Measurements from ENCODE around the gene FDCSP. TPM values are rescaled to one million over a fixed set of nuclear protein-coding genes. Genes with fewer than 3 reads are reported as not detected.

FDCSP gene
- total and polyA plus RNA-seq, 4 donors: not detected

DNA sequence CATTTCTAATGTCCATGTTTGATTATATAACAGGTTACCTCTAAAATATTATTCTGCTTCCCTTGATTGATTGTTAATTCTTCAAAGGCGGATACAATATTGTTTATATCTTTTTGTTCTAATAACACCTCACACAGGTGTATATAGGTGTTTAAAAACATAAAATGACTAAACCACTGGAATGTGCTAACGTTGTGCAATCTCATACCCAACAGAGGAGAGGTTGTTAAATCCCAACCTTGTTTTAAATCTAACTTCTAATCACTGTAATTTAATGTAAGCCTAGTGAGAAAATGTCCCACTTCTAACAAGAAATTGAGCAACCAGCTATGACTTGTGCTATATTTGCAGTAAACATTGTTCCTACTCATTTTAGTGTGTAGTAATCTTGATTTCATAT, 29.1 kb upstream of the FDCSP start:
- DNase-seq (ENCODE audit: low spot score): no peak
- H3K27ac ChIP-seq (ENCODE audit: low read depth in 1 of 2, low read length in 2 of 2): no peak overlapping the region
- no peaks in the 10 kb centered on the region for H3K27me3 ChIP-seq (ENCODE audit: control insufficient read depth in 4 of 4, insufficient read depth in 4 of 4, low read length in 3 of 4)
- H3K4me3 ChIP-seq (ENCODE audit: low read depth in 1 of 3, low read length in 3 of 3): no peak overlapping the region
- H3K9me3 ChIP-seq (ENCODE audit: control insufficient read depth in 4 of 4, low read length in 3 of 4): no peaks in the 10 kb centered on the region
- H3K36me3 ChIP-seq (ENCODE audit: control insufficient read depth in 4 of 4, insufficient read depth in 3 of 4, low read depth in 1 of 4, low read length in 3 of 4): no peaks in the 10 kb centered on the region
- peaks cover 0 to 1% (median 0%) of the 10 kb centered on the region in 4 donors for H3K4me1 ChIP-seq (ENCODE audit: control insufficient read depth in 4 of 4, insufficient read depth in 4 of 4, low read length in 3 of 4)
- TF ChIP-seq, protein P1, sequence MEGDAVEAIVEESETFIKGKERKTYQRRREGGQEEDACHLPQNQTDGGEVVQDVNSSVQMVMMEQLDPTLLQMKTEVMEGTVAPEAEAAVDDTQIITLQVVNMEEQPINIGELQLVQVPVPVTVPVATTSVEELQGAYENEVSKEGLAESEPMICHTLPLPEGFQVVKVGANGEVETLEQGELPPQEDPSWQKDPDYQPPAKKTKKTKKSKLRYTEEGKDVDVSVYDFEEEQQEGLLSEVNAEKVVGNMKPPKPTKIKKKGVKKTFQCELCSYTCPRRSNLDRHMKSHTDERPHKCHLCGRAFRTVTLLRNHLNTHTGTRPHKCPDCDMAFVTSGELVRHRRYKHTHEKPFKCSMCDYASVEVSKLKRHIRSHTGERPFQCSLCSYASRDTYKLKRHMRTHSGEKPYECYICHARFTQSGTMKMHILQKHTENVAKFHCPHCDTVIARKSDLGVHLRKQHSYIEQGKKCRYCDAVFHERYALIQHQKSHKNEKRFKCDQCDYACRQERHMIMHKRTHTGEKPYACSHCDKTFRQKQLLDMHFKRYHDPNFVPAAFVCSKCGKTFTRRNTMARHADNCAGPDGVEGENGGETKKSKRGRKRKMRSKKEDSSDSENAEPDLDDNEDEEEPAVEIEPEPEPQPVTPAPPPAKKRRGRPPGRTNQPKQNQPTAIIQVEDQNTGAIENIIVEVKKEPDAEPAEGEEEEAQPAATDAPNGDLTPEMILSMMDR (IDR thresholded peaks at IDR 0.05; ENCODE audit: low read depth, low read length, missing input control): no peak
- TF ChIP-seq RXRA (IDR thresholded peaks at IDR 0.05) (no peak), EGR1 (IDR thresholded peaks at IDR 0.05; ENCODE audit: low read depth in 2 of 2) (no peak), JUND (IDR thresholded peaks at IDR 0.05) (no peak), FOXA2 (IDR thresholded peaks at IDR 0.05) (no peak), HNF4G (IDR thresholded peaks at IDR 0.05) (no peak)
- TF ChIP-seq, protein P2, sequence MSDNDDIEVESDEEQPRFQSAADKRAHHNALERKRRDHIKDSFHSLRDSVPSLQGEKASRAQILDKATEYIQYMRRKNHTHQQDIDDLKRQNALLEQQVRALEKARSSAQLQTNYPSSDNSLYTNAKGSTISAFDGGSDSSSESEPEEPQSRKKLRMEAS (IDR thresholded peaks at IDR 0.05): no peak
- TF ChIP-seq, protein P3, sequence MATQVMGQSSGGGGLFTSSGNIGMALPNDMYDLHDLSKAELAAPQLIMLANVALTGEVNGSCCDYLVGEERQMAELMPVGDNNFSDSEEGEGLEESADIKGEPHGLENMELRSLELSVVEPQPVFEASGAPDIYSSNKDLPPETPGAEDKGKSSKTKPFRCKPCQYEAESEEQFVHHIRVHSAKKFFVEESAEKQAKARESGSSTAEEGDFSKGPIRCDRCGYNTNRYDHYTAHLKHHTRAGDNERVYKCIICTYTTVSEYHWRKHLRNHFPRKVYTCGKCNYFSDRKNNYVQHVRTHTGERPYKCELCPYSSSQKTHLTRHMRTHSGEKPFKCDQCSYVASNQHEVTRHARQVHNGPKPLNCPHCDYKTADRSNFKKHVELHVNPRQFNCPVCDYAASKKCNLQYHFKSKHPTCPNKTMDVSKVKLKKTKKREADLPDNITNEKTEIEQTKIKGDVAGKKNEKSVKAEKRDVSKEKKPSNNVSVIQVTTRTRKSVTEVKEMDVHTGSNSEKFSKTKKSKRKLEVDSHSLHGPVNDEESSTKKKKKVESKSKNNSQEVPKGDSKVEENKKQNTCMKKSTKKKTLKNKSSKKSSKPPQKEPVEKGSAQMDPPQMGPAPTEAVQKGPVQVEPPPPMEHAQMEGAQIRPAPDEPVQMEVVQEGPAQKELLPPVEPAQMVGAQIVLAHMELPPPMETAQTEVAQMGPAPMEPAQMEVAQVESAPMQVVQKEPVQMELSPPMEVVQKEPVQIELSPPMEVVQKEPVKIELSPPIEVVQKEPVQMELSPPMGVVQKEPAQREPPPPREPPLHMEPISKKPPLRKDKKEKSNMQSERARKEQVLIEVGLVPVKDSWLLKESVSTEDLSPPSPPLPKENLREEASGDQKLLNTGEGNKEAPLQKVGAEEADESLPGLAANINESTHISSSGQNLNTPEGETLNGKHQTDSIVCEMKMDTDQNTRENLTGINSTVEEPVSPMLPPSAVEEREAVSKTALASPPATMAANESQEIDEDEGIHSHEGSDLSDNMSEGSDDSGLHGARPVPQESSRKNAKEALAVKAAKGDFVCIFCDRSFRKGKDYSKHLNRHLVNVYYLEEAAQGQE (IDR thresholded peaks at IDR 0.05): no peak
- no peak overlapping the region for H3K9ac ChIP-seq (ENCODE audit: low read depth in 1 of 2, low read length in 2 of 2)
- 74% methylated on average over 2 of the region's 2 CpGs for WGBS

DNA sequence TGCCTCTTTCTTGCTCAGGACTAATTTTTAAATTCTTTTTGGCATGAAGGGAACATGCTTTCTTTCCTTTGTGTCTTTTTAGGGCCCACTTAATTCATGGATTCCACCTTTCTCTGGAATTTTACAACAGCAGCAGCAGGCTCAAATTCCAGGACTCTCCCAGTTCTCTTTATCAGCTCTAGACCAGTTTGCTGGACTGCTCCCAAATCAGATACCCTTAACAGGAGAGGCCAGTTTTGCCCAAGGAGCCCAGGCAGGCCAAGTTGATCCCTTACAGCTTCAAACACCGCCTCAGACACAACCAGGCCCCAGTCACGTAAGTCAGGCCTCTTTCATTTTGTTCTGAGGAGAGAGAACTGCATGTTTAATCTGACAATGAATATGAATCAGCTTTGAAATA, 28.1 kb upstream of the FDCSP start:
- Histone ChIP-seq H3K27ac (ENCODE audit: low read depth in 1 of 2, low read length in 2 of 2) (no peak overlapping the region), H3K4me1 (ENCODE audit: control insufficient read depth in 4 of 4, insufficient read depth in 4 of 4, low read length in 3 of 4) (peaks cover 0 to 1% (median 0%) of the 10 kb centered on the region in 4 donors), H3K36me3 (ENCODE audit: control insufficient read depth in 4 of 4, insufficient read depth in 3 of 4, low read depth in 1 of 4, low read length in 3 of 4) (no peaks in the 10 kb centered on the region), H3K9me3 (ENCODE audit: control insufficient read depth in 4 of 4, low read length in 3 of 4) (no peaks in the 10 kb centered on the region), H3K27me3 (ENCODE audit: control insufficient read depth in 4 of 4, insufficient read depth in 4 of 4, low read length in 3 of 4) (no peaks in the 10 kb centered on the region), H3K9ac (ENCODE audit: low read depth in 1 of 2, low read length in 2 of 2) (no peak overlapping the region), H3K4me3 (ENCODE audit: low read depth in 1 of 3, low read length in 3 of 3) (no peak overlapping the region)
- 77% methylated on average over 2 of the region's 2 CpGs for WGBS
- TF ChIP-seq, protein P1 (IDR thresholded peaks at IDR 0.05; ENCODE audit: low read depth, low read length, missing input control): no peak
- TF ChIP-seq RXRA (IDR thresholded peaks at IDR 0.05): no peak
- no peak for TF ChIP-seq JUND (IDR thresholded peaks at IDR 0.05)
- TF ChIP-seq, protein P2 (IDR thresholded peaks at IDR 0.05): no peak
- TF ChIP-seq GABPA (IDR thresholded peaks at IDR 0.05 in 1 of 2, conservative IDR thresholded peaks at IDR 0.05 in 1 of 2): no peak
- TF ChIP-seq, protein P4, sequence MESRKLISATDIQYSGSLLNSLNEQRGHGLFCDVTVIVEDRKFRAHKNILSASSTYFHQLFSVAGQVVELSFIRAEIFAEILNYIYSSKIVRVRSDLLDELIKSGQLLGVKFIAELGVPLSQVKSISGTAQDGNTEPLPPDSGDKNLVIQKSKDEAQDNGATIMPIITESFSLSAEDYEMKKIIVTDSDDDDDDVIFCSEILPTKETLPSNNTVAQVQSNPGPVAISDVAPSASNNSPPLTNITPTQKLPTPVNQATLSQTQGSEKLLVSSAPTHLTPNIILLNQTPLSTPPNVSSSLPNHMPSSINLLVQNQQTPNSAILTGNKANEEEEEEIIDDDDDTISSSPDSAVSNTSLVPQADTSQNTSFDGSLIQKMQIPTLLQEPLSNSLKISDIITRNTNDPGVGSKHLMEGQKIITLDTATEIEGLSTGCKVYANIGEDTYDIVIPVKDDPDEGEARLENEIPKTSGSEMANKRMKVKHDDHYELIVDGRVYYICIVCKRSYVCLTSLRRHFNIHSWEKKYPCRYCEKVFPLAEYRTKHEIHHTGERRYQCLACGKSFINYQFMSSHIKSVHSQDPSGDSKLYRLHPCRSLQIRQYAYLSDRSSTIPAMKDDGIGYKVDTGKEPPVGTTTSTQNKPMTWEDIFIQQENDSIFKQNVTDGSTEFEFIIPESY (IDR thresholded peaks at IDR 0.05): no peak
- no peak for TF ChIP-seq HNF4G (IDR thresholded peaks at IDR 0.05)
- no peak for TF ChIP-seq RAD21 (IDR thresholded peaks at IDR 0.05)
- TF ChIP-seq EGR1 (IDR thresholded peaks at IDR 0.05; ENCODE audit: low read depth in 2 of 2): no peak
- no peak for TF ChIP-seq FOXA2 (IDR thresholded peaks at IDR 0.05)
- no peak for TF ChIP-seq YY1 (IDR thresholded peaks at IDR 0.05)
- TF ChIP-seq NR2F2 (IDR thresholded peaks at IDR 0.05): no peak
- TF ChIP-seq, protein P5, sequence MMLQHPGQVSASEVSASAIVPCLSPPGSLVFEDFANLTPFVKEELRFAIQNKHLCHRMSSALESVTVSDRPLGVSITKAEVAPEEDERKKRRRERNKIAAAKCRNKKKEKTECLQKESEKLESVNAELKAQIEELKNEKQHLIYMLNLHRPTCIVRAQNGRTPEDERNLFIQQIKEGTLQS (IDR thresholded peaks at IDR 0.05): no peak
- no peak for TF ChIP-seq FOXA1 (IDR thresholded peaks at IDR 0.05)
- TF ChIP-seq TAF1 (conservative IDR thresholded peaks at IDR 0.05): no peak
- TF ChIP-seq, protein P3 (IDR thresholded peaks at IDR 0.05): no peak
- no peak for TF ChIP-seq HNF4A (conservative IDR thresholded peaks at IDR 0.05)
- TF ChIP-seq SP1 (IDR thresholded peaks at IDR 0.05): no peak
- DNase-seq (ENCODE audit: low spot score): no peak

Measured in liver (tissue), 9 donors.